Activated CD4-positive, alpha-beta T cell treated with anti-CD3 and anti-CD28 coated beads, Interleukin-2, amount 50 U/mL, for 4 hours (primary cell): ENCODE data around the gene BUB1.
"Not testable (repeated sequence)": the region's sequence is repeated elsewhere in the genome, so short reads cannot be mapped to it uniquely, and the experiment has no call there.

ENCODE experiments used
- DNase-seq, 2 experiments: peaks; one replicate each; pipeline ENCODE4 v3.0.0-alpha.2; 2020

BUB1 gene

DNA sequence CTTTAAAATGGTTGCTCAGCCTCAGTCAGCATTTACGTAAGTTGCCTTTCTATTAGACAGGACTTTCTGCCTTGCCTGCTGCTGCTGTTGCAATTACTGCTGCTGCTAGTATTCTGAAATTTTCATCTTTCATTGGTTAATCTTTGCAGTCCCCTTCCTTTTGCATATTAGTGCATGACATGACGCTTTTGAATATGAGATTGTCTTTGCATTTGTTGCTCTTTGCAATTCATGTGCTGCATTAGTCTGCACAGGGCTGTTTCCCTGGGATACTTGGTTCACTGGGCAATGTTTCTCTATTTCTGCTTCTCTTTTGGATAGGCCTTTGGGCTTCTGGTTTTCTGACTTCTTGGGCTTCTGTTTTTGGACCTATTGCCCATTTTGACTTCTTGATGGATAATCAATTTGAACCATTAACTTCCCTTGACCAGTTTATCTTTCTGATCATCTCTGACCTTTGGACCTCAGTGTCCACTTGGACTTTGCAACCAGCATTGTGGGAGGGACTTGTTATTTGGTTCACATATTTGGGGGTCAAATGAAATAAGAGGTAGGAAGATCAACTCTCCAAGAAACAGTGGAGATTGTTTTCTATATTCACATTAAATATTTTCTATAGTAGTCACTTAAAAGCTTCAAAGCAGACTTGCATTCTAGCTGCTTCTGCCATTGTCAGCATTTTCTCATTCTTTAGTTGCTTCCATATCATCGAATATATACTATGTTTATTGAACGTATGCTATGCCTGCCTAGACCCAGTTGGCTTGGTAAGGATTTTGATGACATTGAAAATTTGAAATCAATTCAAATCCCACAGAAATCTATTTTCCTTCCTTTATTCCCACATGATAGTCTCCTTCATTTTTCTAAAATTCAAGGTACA, 12.5 kb upstream of the BUB1 start:
- no peak for DNase-seq

DNA sequence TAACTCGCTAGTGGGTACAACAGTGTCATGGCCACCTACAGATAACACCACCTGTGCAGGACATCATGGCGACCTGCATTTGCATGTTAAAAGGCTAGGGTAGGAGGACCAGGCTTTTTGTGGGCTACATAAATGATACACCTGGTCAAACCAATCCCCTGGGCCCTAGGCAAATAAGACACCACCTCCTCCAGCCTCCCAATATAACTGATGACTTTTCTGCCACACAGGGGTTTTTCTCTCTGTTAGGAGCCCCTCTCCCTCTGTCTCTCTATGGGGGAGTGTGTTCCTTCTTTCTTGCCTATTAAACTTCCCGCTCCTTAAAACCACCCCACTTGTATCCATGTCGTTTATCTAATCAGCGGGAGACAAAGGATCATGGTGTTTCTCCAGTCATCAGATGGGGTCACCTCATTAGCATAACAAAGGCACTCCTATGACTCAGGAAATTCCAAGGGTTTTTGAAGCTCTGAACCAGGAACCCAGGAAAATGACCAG, 10.8 kb upstream of the BUB1 start:
- no peak for DNase-seq

DNA sequence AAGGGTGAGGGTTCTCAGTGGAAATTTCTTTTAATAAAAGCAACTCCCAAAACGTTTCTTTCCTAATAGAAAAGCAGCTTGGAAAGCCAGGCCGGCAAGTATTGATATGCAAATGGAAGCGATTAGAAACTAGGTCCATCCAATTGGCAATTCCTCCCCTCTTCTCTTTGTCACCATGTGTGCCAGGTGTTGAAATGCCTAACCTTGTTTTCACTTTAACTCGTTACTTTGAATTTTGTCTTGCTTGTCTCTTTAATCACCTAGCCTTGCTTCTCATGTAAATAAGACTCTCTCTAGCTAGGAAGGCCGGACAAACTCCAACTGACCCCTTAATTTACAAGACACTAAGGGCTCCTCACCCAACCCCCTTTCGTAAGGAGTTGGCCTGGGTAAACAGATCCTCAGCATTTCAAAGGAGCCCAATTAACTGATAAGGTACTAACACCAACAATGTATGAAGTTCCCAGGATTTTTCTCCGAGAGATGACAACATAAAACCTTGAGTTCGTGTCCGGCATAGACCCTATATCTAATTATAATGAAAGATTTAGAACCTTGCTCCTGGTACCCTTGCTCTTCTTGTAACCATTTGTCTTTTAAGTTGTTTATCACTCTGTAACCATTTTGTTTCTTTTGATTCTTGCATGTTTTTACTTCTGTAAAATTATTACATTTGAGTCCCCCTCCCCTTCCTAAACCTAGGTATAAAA, 10.1 kb upstream of the BUB1 start:
- not testable (repeated sequence) for DNase-seq

DNA sequence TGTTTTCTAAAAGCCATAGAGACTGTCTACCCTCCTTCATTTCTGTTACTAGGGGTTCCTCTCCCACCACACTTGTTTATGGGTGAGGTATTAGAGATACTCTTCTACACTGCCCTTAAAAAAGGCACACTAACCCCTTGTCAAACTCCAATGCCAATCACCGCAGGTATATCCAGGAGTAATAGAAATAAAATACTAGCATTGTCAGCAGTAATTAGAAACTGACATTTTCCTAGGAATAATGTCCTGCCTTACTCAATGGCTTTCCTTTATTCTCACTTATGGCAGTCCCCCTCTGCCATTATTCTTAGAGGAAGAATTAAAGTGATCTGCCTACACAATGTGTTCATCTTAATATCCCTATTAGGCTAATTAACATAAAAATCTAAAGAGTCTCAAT, 5.0 kb upstream of the BUB1 start:
- no peak for DNase-seq

DNA sequence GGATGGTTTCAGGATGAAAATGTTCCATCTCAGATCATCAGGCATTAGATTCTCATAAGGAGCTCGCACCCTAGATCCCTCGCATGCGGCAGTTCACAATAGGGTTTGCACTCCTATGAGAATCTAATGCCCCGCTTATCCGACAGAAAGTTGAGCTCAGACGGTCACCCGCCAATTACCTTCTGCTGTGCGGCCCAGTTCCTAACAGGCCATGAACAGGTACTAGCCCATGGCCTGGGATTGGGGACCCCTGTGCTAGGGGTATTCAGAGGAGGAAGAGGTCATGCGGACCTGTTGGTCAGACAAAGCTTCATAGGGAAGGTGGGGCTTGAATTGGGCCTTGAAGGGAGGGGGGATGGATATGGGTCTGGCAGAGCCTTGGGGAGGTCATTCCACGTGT, 4.4 kb upstream of the BUB1 start:
- DNase-seq: no peak

DNA sequence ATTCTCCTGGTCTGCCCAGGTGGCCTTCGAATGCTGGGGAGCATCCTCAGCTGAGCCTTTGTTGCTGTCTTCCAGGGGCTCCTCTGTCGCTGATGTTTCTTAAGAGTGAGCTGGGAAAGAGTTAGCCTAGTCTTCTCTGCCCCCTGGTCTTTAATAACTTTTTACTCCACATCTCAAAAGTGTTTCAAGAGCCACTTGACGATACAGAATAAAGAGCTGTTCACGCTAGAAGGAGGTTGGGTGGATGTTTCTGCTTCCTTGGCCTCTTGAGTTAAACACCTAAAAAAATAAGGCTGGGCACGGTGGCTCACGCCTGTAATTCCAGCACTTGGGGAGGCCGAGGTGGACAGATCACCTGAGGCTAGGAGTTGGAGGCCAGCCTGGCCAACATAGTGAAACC, 2.8 kb upstream of the BUB1 start:
- no peak for DNase-seq

DNA sequence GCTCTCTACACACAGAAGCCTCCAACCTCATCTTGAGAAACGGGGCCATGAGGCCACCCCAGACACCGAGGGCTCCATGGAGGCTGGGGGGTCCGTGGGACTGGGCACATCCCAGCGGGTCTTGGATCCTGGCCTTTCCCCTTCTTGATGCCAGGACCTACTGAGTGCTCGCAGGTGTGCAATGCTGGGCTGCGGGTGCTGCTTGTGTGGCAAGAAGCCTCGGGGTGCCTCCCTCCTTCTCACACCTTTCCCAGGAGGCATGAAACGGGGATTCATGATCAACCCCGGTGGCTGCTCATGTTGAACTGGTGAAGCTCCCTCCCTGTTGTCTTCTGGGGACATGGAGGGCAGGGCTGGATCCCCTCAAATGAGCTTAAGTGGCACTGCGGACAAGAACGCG, 2.0 kb upstream of the BUB1 start:
- DNase-seq: no peak

DNA sequence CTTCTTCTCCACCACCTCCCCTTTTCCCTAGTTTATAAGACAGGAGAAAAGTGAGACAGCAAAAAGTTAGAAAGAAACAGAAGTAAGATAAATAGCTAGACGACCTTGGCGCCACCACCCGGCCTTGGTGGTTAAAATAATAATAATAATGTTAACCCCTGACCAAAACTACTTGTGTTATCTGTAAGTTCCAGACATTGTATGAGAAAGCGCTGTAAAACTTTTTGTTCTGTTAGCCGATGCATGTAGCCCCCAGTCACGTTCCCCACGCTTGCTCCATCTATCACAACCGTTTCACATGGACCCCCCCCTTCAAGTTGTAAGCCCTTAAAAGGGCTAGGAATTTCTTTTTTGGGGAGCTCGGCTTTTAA, 1.5 kb upstream of the BUB1 start:
- no peak for DNase-seq

DNA sequence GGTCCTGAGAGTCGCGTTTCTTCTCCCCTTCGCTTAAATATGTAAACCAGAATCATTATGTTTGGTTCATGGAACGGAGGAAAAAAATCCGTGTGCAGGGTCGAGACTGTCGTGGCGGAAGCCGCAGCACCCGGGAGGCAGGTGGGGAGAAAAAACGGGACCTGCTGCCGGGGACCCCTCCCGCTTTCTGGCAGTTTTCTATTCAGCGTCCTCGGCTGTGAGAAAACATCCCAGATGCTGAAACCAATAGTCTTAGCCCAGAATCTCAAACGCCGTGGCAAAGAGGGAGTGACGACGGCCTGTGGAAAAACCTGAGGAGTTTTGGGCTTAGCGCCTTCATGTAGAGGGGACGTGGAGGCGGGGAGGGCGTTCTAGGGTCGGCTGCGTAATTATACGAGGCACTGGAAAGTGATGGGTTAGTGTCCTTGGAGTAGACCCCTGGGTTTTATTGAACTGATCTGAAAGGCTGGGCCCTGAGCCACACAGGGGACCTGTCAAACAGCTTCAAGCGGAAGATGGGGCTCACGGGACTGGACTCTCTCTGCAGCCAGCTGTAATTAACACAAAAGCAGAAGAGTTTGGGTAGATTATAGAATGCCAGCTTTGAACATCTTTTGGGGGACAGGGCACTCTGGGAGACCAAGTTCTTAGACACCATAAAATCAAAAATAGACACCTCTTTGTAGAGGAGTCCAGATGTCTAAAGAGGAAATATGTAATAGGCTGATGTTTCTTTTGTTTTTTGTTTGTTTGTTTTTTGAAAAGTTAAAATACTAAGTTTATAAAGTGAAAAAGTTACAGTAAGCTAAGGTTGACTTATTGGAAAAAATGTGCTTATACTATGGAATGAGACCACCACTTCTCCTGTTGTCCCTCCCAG, 834 bp upstream of the BUB1 start:
- DNase-seq: peak; percentile 4 to 5

DNA sequence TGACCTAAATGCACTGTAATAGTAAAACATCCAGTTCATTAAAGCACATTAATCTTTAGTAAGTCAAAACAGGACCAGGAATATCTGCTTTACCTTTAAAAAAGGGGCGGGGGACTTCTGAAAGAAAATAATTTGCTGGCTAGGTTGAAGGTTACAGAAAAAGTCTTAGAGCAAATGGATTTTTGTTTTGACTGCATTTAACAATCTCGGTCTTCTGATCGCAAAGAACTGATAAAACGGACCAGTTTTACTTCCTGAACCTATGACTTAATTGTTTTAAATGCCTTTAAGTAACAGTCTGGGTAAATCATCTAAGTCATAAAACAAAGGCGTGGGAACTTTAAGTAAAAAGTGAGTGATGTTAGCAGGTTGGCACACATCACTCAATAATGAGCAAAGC, 783 bp downstream of the BUB1 start:
- no peak for DNase-seq

DNA sequence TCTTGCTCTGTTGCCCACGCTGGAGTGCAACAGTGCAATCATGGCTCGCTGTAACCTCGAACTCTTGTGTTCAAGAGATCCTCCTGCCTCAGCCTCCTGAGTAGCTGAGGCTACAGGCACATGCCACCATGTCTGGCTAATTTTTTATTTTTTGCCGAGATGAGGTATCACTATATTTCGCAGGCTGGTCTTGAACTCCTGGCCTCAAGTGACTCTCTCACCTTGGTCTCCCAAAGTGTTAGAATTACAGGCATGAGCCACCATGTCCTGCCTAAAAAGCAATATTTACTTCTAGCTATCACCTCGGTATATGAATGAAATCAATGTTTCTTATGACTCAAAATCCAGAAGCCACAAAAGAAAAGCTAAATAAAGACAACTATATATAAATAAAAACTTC, 2.2 kb downstream of the BUB1 start:
- DNase-seq: no peak

DNA sequence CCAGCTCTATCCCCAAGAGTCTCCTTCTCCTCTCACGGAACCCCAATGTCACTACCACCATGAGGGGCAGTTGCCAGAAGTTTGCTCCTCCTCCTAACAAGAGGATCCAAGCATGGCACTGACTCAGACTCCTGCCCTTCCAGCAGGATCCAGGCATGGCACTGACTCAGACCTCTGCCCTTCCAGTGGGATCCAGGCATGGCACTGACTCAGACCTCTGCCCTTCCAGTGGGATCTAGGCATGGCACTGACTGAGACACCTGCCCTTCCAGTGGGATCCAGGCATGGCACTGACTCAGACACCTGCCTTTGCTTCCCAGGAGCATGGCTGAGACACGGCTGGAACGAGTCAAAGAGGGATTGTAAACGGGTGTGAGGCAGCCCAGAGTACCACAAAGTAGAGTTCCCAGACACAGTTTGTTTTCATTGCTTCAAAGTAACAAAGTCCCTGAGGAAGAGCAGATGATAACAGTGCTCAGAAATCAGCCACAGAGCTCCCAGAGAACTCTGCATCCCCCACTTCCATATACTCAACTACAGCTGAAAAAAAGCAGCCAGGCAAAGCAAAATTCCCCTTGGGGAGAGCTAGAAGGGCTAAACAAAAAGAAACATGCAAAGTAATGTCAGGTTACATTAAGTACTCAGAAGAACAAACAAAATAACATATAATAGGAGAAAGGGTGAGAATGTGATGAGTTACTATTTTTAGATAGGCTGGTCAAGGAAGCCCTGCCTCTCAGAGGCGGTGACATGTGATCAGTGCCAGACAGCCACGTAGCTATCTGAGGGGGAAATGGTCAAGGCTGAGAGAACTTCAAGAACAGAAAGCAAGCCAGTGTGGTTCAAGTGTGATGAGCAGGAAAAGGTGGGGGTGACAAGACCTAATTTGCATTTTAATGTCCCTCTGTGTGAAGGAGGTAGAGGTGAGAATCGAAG, 3.0 kb downstream of the BUB1 start:
- DNase-seq: no peak

DNA sequence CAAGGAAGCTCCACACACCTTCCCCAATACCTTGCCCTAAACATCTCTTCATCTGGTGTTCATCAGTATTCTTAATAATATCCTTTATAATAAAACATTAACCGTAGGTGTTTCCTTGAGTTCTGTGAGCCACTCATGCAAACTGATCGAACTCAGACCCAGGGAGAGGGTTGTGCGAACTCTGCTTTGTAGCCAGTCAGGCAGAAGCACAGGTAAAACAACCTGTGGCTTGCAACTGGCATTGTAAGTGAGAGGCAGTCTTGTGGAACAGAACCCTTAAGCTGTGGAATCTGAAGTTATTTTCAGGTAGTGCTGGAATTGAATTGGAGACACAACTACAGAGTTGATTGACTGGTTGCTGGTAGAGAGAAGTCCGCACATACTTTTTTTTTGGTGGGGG, 4.7 kb downstream of the BUB1 start:
- DNase-seq: no peak

DNA sequence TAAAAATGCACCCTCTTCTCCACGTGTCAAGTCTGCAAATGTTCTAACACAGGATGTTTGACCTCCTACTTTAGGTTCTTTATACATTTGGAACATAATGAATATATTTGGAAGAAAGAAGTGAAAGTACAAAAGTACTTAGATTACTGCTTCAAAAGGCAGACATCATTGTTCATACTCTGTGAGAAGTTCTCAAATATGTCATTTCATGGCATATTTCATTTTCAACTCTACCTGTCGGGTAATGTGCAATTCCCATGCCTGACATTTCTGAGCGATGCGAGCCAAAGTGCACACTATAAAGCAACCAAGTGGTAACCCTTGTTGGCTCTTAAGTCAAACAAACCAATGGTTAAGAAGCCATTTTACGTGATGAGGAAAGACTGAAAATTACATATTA, 7.0 kb downstream of the BUB1 start:
- no peak for DNase-seq

DNA sequence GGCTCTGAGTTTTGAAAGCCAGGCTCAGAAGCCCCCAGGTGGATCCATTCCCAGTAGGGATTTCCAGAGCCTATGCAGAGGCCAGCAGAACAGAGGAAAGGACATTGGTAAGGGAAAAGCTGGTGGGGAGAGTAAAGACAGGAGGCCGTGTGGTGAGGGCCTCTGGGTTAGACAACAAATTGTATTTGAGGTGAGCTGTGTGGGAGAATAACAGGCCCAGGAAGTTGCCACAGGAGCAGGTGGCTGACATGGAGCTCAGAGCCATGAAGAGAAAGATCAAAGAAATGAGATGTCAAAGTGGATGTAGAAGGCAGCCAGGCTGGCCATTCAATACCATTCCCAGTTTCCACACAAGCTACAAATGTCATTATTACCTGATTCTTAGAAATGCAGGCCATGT, 8.8 kb downstream of the BUB1 start:
- no peak for DNase-seq

DNA sequence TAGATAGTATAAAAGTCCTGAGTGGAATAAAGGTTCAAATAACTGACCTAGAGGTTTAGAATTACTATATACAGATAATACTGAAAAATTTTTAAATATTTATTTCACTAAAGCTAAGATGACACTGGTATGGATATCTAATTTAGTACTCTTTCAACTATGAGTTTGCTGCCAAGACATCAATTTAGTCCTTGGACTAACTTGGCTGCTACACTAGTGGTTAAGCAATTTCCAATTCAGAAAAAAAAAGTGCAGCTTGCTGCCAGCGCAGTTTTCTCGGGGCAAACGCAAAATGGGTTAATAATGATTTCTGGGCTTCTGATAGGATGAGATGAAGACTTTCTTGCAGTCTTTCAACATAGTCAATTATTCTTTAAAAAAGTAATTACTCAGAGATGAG, 10.8 kb downstream of the BUB1 start:
- no peak for DNase-seq

DNA sequence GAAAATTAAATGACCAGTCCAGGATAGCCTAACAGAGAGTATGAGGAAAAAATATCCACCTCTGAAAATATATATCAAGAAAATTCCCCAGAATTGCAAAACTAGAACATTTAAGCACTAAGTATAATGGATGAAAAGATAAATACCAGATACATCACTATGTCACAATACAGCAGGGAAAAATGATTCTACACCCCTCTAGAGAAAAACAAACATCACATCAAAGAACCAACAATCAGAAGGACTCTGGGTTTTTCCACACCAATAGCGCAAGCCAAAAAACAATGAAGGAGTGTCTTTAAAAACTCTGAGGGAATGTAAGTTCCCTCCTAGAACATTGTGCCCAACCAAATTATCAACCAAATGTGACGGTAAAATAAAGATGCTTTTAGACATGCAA, 13.7 kb downstream of the BUB1 start:
- no peak for DNase-seq

DNA sequence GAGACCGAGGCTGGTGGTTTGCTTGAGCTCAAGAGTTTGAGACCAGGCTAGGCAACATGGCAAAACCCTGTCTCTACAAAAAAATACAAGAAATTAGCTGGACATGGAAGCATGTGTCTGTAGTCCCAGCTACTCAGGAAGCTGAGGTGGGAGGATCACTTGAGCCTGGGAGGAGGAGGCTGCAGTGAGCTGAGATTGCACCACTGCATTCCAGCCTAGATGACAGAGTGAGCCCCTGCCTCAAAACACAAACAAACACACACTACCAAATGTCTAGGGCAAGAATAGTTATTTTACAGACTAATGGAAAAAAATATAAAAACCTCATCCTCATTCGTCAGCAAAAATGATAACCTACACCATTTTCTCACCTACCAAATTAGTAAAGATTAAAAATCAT, 15.3 kb downstream of the BUB1 start:
- DNase-seq: no peak

DNA sequence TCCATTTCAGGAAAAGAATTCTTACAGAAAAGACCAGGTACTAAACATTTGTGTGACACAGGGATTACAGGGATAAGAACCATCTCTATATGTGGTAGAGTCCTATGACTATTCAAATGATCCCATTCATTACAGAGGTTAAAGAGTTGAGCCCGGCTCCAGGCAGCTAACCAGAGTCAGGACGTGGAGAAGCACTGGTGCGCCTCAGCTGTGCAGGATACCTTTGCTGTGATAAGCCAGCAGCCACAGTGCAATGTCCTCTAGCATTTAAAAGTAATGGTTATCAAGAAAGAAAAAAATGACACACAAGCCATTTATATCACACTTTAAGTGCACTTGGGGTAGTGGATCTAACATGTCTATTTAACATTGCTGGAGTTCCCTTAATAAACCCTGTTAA, 17.3 kb downstream of the BUB1 start:
- DNase-seq: no peak

DNA sequence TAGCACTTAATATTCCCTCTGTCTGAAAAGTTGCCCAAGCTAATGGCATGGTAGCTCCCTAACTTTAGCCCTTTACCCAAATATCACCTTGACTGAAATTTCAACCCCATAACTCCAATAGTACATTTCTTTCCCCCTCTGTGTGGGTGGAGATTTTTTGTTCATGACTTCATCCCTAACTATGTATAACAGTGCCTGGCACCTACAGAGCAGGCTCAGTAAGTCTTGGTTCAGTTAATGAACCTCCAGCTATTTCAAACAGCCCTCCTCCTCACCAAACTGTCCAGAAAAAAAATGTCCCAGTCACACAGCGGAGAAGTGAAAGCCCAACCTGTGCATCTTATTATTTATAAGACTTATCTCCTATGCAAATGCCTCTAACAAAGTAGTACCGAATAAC, 18.6 kb downstream of the BUB1 start:
- DNase-seq: no peak

DNA sequence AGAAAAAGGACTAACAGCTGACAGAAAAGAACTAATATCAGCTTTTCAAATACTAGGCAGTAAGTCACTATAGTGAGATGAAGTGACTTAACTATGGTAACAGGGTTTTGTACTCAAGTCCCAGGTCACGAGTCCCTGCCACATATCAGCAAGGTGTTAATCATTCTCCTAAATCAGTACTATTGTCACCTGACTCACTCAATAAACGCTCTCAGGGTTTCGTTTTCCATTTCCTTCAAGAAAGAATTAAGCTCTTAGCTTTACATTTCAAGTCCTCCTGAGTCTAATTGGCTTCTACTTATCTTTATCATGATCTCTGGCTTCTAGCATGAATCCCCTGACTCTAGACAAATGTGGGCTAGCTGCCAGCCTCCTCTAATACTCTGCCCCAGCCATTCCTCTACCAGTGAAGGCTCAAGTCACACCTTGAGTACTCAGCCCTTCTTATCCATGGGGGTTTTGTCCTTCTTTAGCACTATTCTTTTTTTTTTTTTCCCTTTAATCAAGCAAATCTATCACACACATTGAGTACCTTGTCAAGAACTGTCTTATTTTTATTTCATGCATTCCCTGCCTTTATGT, 20.0 kb downstream of the BUB1 start:
- DNase-seq: no peak

DNA sequence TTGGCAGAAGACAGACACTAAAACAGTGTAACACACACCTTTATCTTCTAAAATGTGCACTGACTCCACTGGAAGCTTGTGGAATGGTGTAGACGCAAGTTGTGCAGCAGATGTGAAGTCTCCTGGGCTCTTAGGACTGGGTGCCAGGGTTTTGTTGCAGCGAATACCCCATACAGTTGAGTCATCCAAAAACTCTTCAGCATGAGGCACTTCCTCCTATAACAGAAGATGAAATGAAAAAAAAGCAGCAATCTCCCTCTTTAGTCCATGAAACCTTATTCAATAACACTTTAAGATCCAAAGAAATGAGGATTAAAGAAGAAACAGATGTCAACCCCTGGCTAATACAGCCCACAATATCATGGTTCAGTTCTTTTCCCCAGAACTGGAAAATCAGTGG, 22.2 kb downstream of the BUB1 start:
- no peak for DNase-seq
